MM.1S (cell line): ENCODE results near the gene CCDC102A.

Experiments used
- DNase-seq: peaks from one replicate; pipeline ENCODE4 v3.0.0-alpha.2; 2015
- H2AFZ ChIP-seq: fragments of 300-600 bp; sonication (generic); 2 replicates; pipeline ENCODE4 v1.6.0; 2016; ENCODE audit warnings: antibody characterized with exemption, low read length
- H3F3A ChIP-seq: fragments of 300-600 bp; sonication (generic); 2 replicates; pipeline ENCODE4 v1.6.1; 2016; ENCODE audit warnings: mild to moderate bottlenecking, antibody characterized with exemption, low read length, moderate library complexity, mixed read lengths; ENCODE audit not compliant: insufficient read depth
- H3K27ac ChIP-seq: fragments of 300-600 bp; sonication (generic); 2 replicates; pipeline ENCODE4 v1.5.1; 2016; ENCODE audit warnings: mild to moderate bottlenecking, low read length
- H3K27me3 ChIP-seq: fragments of 300-600 bp; sonication (generic); replicated peaks from 2 replicates; pipeline ENCODE4 v1.6.0; 2016; ENCODE audit warnings: low read length; ENCODE audit not compliant: insufficient read depth
- H3K36me3 ChIP-seq: fragments of 300-600 bp; sonication (generic); replicated peaks from 2 replicates; pipeline ENCODE4 v1.6.1; 2016; ENCODE audit warnings: mild to moderate bottlenecking, low read length, mixed read lengths; ENCODE audit not compliant: insufficient read depth
- H3K4me1 ChIP-seq: fragments of 300-600 bp; sonication (generic); 2 replicates; pipeline ENCODE4 v1.6.1; 2016; ENCODE audit warnings: low read length, mixed read lengths
- H3K4me2 ChIP-seq: fragments of 300-600 bp; sonication (generic); 2 replicates; pipeline ENCODE4 v1.6.0; 2016; ENCODE audit warnings: low read depth, low read length
- H3K4me3 ChIP-seq: fragments of 300-600 bp; sonication (generic); 2 replicates; pipeline ENCODE4 v1.5.1; 2016; ENCODE audit warnings: low read length, mixed read lengths
- H3K79me2 ChIP-seq: fragments of 300-600 bp; sonication (generic); 2 replicates; pipeline ENCODE4 v1.6.1; 2016; ENCODE audit warnings: mixed run types, low read length, mixed read lengths
- H3K9ac ChIP-seq: fragments of 300-600 bp; sonication (generic); 2 replicates; pipeline ENCODE4 v1.6.1; 2016; ENCODE audit warnings: low read length, mixed read lengths
- H3K9me2 ChIP-seq: fragments of 300-600 bp; sonication (generic); replicated peaks from 2 replicates; pipeline ENCODE4 v1.6.1; 2016; ENCODE audit warnings: mild to moderate bottlenecking, low read length, mixed read lengths; ENCODE audit not compliant: insufficient read depth
- H3K9me3 ChIP-seq: fragments of 300-600 bp; sonication (generic); replicated peaks from 2 replicates; pipeline ENCODE4 v1.6.1; 2016; ENCODE audit warnings: mild to moderate bottlenecking, low read length, mixed read lengths; ENCODE audit not compliant: insufficient read depth
- H4K20me1 ChIP-seq: fragments of 300-600 bp; sonication (generic); 2 replicates; pipeline ENCODE4 v1.6.1; 2016; ENCODE audit warnings: mild to moderate bottlenecking, low read length, moderate library complexity, mixed read lengths; ENCODE audit not compliant: insufficient read depth
- CTCF ChIP-seq: fragments of 300-600 bp; sonication (generic); IDR thresholded peaks from 2 replicates; pipeline ENCODE4 v1.5.1; 2016; ENCODE audit warnings: antibody characterized with exemption, low read length, mixed read lengths
- EZH2 ChIP-seq: fragments of 300-600 bp; sonication (generic); optimal IDR thresholded peaks from 2 replicates; pipeline ENCODE3; 2017; ENCODE audit warnings: low read depth, mild to moderate bottlenecking, antibody characterized with exemption, low read length, mixed read lengths
- EZH2phosphoT487 ChIP-seq: fragments of 300-600 bp; sonication (generic); IDR thresholded peaks from 2 replicates; pipeline ENCODE4 v1.6.1; 2018; ENCODE audit warnings: antibody characterized with exemption, low read length

Gene CCDC102A

GRCh38 chr16:57536306-57537193 is at the start of gene CCDC102A:
Gene CCDC102A (minus strand): TSS chr16:57536571. CDS start chr16:57529177, 7,394 bp downstream.
- Histone ChIP-seq H3K36me3 (no peaks in the 10 kb centered on the region), H3K4me1 (peaks cover 45% of the 10 kb centered on the region), H3K4me2 (peak within 1 kb of the TSS; percentile 91), H3K9me2 (no peaks in the 10 kb centered on the region), H3K27ac (peak within 1 kb of the TSS; percentile 58; the same call in 1 of the 2 replicates), H3K4me3 (peak within 1 kb of the TSS; percentile 96), H4K20me1 (no peaks in the 10 kb centered on the region), H3K79me2 (peaks cover 27% of the 10 kb centered on the region), H3K9me3 (no peaks in the 10 kb centered on the region), H2AFZ (peak within 1 kb of the TSS; percentile 87), H3K9ac (peak within 1 kb of the TSS; percentile 90), H3F3A (peaks cover 31% of the 10 kb centered on the region), H3K27me3 (no peaks in the 10 kb centered on the region)
- TF ChIP-seq EZH2phosphoT487 (no peak), EZH2 (no peak), CTCF (no peak)
- peak; percentile 20 for DNase-seq

GRCh38 chr16:57585051-57585687 is 48.8 kb upstream of the CCDC102A start:
- no peak for TF ChIP-seq EZH2
- no peak for TF ChIP-seq CTCF
- TF ChIP-seq EZH2phosphoT487 = no peak
- Histone ChIP-seq H3K4me3 (no peak overlapping the region), H3K4me1 (no peaks in the 10 kb centered on the region), H3K27ac (no peak overlapping the region), H3K9me2 (no peaks in the 10 kb centered on the region), H3K9ac (no peak overlapping the region), H3F3A (no peaks in the 10 kb centered on the region), H2AFZ (no peak overlapping the region), H3K4me2 (no peak overlapping the region), H3K79me2 (no peaks in the 10 kb centered on the region), H4K20me1 (no peaks in the 10 kb centered on the region), H3K9me3 (no peaks in the 10 kb centered on the region), H3K27me3 (no peaks in the 10 kb centered on the region), H3K36me3 (no peaks in the 10 kb centered on the region)
- no peak for DNase-seq

- no peak overlapping the region for H3K27ac ChIP-seq
- H3K4me3 ChIP-seq = no peak overlapping the region
- H4K20me1 ChIP-seq = no peaks in the 10 kb centered on the region
- no peaks in the 10 kb centered on the region for H3K36me3 ChIP-seq
- TF ChIP-seq EZH2 (no peak), EZH2phosphoT487 (no peak), CTCF (no peak)
- H3K9me2 ChIP-seq = no peaks in the 10 kb centered on the region
- H3K27me3 ChIP-seq = no peaks in the 10 kb centered on the region
- H3K4me1 ChIP-seq = 0 out of 2 replicates have a peak, but pooled peaks cover 3% of the 10 kb centered on the region
- no peaks in the 10 kb centered on the region for H3K9me3 ChIP-seq
- no peak overlapping the region for H2AFZ ChIP-seq
- H3F3A ChIP-seq = no peaks in the 10 kb centered on the region
- no peak overlapping the region for H3K9ac ChIP-seq
- no peaks in the 10 kb centered on the region for H3K79me2 ChIP-seq
- no peak for DNase-seq
- no peak overlapping the region for H3K4me2 ChIP-seq
Observed at GRCh38 chr16:57579361-57579665, 42.9 kb upstream of the CCDC102A start.
